HEK293 (cell line): ENCODE results near the gene OR13H1.

ENCODE experiments used
- CTCF ChIA-PET: fragments of 350-600 bp; formaldehyde crosslinking; extraction: SDS; loops from one replicate; lab custom pipeline; 2021; ENCODE audit warnings: antibody characterized with exemption; lab: Yijun Ruan, JAX
- POLR2A ChIA-PET: fragments of 300-600 bp; formaldehyde crosslinking; extraction: SDS; loops from one replicate; lab custom pipeline; 2020; ENCODE audit warnings: antibody characterized with exemption, inconsistent platforms; lab: Yijun Ruan, JAX
- H3K27ac ChIP-seq: fragments of 200-500 bp; sonication (Bioruptor generic); 2 replicates; pipeline ENCODE4 v1.5.1; 2014; ENCODE audit warnings: low read depth, low read length, control low read depth, inconsistent platforms; ENCODE audit errors: extremely low read depth
- H3K36me3 ChIP-seq, 2 experiments: fragments of 200-500 bp in 1 of 2; sonication (Bioruptor generic) in 1 of 2; 1 replicate in 1 of 2; 2 replicates in 1 of 2; pipeline ENCODE4 v1.5.1; 2014 to 2017; ENCODE audit warnings: inconsistent platforms in 2 of 2, low read length in 2 of 2; ENCODE audit not compliant: control insufficient read depth in 2 of 2, insufficient read depth in 1 of 2
- H3K4me1 ChIP-seq: fragments of 200-500 bp; sonication (Bioruptor generic); 2 replicates; pipeline ENCODE4 v1.5.1; 2014; ENCODE audit warnings: mild to moderate bottlenecking, low read length, inconsistent platforms; ENCODE audit not compliant: control insufficient read depth, insufficient read depth
- H3K4me3 ChIP-seq: 2 replicates; pipeline ENCODE4 v1.5.1; 2011; ENCODE audit warnings: low read depth, mild to moderate bottlenecking, control low read depth, low read length, moderate library complexity
- H3K9me3 ChIP-seq: fragments of 200-500 bp; sonication (Bioruptor generic); 2 replicates; pipeline ENCODE4 v1.5.1; 2014; ENCODE audit warnings: low read depth, low read length, inconsistent platforms; ENCODE audit not compliant: control insufficient read depth, insufficient read depth
- HIC1 ChIP-seq: fragments of 450-650 bp; formaldehyde crosslinking; IDR thresholded peaks from 2 replicates; pipeline ENCODE4 v1.5.1; 2016; ENCODE audit warnings: missing biosample characterization, missing genetic modification characterization
- MYNN ChIP-seq: fragments of 450-650 bp; formaldehyde crosslinking; IDR thresholded peaks from 2 replicates; pipeline ENCODE4 v1.5.1; 2016; ENCODE audit warnings: missing biosample characterization, missing genetic modification characterization, borderline replicate concordance
- SCRT1 ChIP-seq: fragments of 450-650 bp; formaldehyde crosslinking; IDR thresholded peaks from 2 replicates; pipeline ENCODE4 v1.5.1; 2016; ENCODE audit warnings: missing biosample characterization, missing genetic modification characterization, borderline replicate concordance
- SP3 ChIP-seq: fragments of 450-650 bp; formaldehyde crosslinking; IDR thresholded peaks from 2 replicates; pipeline ENCODE4 v1.5.1; 2016; ENCODE audit warnings: missing biosample characterization, missing genetic modification characterization
- ZBTB17 ChIP-seq: fragments of 450-650 bp; formaldehyde crosslinking; IDR thresholded peaks from 2 replicates; pipeline ENCODE4 v1.5.1; 2016; ENCODE audit warnings: missing biosample characterization, missing genetic modification characterization
- ZBTB8A ChIP-seq: fragments of 450-650 bp; formaldehyde crosslinking; IDR thresholded peaks from 2 replicates; pipeline ENCODE4 v1.5.1; 2016; ENCODE audit warnings: missing biosample characterization, missing genetic modification characterization
- ZNF202 ChIP-seq: fragments of 450-650 bp; formaldehyde crosslinking; IDR thresholded peaks from 2 replicates; pipeline ENCODE4 v1.5.1; 2016; ENCODE audit warnings: missing biosample characterization, missing genetic modification characterization, borderline replicate concordance
- ZNF324 ChIP-seq: fragments of 450-650 bp; formaldehyde crosslinking; IDR thresholded peaks from 2 replicates; pipeline ENCODE4 v1.5.1; 2016; ENCODE audit warnings: missing biosample characterization, missing genetic modification characterization
- ZNF335 ChIP-seq: fragments of 450-650 bp; formaldehyde crosslinking; conservative IDR thresholded peaks from 2 replicates; pipeline ENCODE4 v1.5.1; 2016; ENCODE audit warnings: missing biosample characterization, missing genetic modification characterization
- ZNF341 ChIP-seq: fragments of 450-650 bp; formaldehyde crosslinking; IDR thresholded peaks from 2 replicates; pipeline ENCODE4; 2016; ENCODE audit warnings: low read depth, missing biosample characterization, missing genetic modification characterization
- ZNF48 ChIP-seq: fragments of 450-650 bp; formaldehyde crosslinking; IDR thresholded peaks from 2 replicates; pipeline ENCODE4 v1.5.1; 2016; ENCODE audit warnings: missing biosample characterization, missing genetic modification characterization
- ZNF544 ChIP-seq: fragments of 450-650 bp; formaldehyde crosslinking; IDR thresholded peaks from 2 replicates; pipeline ENCODE4 v1.5.0; 2017; ENCODE audit warnings: missing biosample characterization, missing genetic modification characterization
- ZNF549 ChIP-seq: fragments of 450-650 bp; IDR thresholded peaks from 2 replicates; pipeline ENCODE4 v1.5.1; 2018; ENCODE audit warnings: missing biosample characterization, missing genetic modification characterization, mild to moderate bottlenecking, inconsistent platforms, moderate library complexity
- ZNF76 ChIP-seq: fragments of 450-650 bp; formaldehyde crosslinking; IDR thresholded peaks from 2 replicates; pipeline ENCODE4; 2016; ENCODE audit warnings: low read depth, missing biosample characterization, missing genetic modification characterization, borderline replicate concordance
- ZSCAN16 ChIP-seq: fragments of 450-650 bp; formaldehyde crosslinking; IDR thresholded peaks from 2 replicates; pipeline ENCODE4 v1.5.1; 2016; ENCODE audit warnings: missing biosample characterization, missing genetic modification characterization
- ZXDB ChIP-seq: fragments of 450-650 bp; formaldehyde crosslinking; IDR thresholded peaks from 2 replicates; pipeline ENCODE4 v1.5.1; 2016; ENCODE audit warnings: missing biosample characterization, missing genetic modification characterization
- TF ChIP-seq, protein P1 (sequence below): fragments of 450-650 bp; formaldehyde crosslinking; IDR thresholded peaks from 2 replicates; pipeline ENCODE4 v1.5.1; 2016; ENCODE audit warnings: missing biosample characterization, missing genetic modification characterization
- TF ChIP-seq, protein P2 (sequence below): fragments of 450-650 bp; formaldehyde crosslinking; IDR thresholded peaks from 2 replicates; pipeline ENCODE4 v1.5.1; 2016; ENCODE audit warnings: missing biosample characterization, missing genetic modification characterization, borderline replicate concordance
- TF ChIP-seq, protein P3 (sequence below): fragments of 450-650 bp; formaldehyde crosslinking; IDR thresholded peaks from 2 replicates; pipeline ENCODE4 v1.5.1; 2016; ENCODE audit warnings: missing biosample characterization, missing genetic modification characterization
- TF ChIP-seq, protein P4 (sequence below): fragments of 450-650 bp; formaldehyde crosslinking; IDR thresholded peaks from 2 replicates; pipeline ENCODE4 v1.5.1; 2017; ENCODE audit warnings: missing biosample characterization, mild to moderate bottlenecking, missing genetic modification characterization, moderate library complexity
- TF ChIP-seq, protein P5 (sequence below): fragments of 450-650 bp; formaldehyde crosslinking; IDR thresholded peaks from 2 replicates; pipeline ENCODE4 v1.5.1; 2017; ENCODE audit warnings: missing biosample characterization, missing genetic modification characterization

Gene OR13H1

DNA sequence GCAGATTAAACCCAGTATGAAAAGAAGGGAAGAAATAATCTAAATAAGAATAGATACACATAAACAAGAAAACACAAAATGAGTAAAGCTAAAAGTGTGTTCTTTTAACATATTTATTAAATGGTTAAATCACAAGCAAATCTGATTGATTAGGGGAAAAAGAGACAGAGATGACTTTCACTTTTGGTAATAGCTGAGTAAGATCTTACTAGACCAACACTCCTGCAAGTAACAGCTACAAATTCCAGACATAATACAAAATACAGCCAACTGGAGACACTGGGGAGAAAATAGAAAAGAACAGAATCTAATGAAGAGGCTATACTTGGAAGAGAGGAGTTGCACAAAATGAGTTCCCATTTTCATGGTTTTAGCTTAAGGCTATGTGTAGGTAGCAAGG, 33.5 kb downstream of the OR13H1 start (continued):
- TF ChIP-seq, protein P1, sequence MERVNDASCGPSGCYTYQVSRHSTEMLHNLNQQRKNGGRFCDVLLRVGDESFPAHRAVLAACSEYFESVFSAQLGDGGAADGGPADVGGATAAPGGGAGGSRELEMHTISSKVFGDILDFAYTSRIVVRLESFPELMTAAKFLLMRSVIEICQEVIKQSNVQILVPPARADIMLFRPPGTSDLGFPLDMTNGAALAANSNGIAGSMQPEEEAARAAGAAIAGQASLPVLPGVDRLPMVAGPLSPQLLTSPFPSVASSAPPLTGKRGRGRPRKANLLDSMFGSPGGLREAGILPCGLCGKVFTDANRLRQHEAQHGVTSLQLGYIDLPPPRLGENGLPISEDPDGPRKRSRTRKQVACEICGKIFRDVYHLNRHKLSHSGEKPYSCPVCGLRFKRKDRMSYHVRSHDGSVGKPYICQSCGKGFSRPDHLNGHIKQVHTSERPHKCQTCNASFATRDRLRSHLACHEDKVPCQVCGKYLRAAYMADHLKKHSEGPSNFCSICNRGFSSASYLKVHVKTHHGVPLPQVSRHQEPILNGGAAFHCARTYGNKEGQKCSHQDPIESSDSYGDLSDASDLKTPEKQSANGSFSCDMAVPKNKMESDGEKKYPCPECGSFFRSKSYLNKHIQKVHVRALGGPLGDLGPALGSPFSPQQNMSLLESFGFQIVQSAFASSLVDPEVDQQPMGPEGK (tag by site-specific recombination): no peak
- TF ChIP-seq ZBTB8A (tag by site-specific recombination) (no peak), ZBTB17 (tag by site-specific recombination) (no peak), ZXDB (no peak), SP3 (tag by site-specific recombination) (no peak), ZNF549 (tag by site-specific recombination) (no peak), ZNF324 (tag by site-specific recombination) (no peak), ZNF341 (tag by site-specific recombination) (no peak)

DNA sequence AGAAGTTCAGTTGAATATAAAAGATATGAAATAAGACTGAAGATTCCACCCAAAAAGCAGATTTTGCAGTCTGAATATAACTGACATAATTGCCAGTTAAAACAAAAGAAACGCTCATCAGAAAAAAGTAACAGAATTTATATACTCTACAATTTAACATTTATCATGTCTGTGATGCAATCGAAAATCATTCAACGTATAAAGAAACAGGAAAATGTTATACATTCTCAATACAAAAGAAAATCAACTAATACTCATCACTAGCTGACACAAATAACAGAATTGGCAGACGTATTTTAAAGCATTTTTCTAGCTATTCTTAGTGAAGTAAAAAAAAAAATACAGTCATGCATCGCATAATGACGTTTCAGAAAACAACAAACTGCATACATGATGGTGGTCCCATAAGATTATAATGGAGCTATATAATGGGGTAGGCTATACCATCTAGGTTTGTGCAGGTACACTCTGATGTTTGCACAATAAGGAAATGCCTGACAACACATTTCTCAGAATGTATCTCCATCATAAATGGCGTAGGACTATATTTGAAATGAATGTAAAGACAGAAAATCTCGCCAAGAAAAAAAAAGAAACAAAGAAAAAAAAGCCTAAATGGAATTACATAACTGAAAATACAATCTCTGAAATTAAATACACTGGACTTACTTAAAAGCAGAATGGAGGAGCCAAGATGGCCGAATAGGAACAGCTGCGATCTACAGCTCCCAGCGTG, 34.3 kb downstream of the OR13H1 start:
- CTCF ChIA-PET: interaction anchor here (0.5 kb wide), 1 partner anchor 1375 kb away, joined by 3 read pairs; no protein-coding TSS in a partner anchor
- no peak overlapping the region for H3K4me3 ChIP-seq
- no peaks in the 10 kb centered on the region for H3K9me3 ChIP-seq
- H3K4me1 ChIP-seq: no peaks in the 10 kb centered on the region
- POLR2A ChIA-PET: no interaction called here
- no peaks in the 10 kb centered on the region for H3K36me3 ChIP-seq
- no peak overlapping the region for H3K27ac ChIP-seq
- no peak for TF ChIP-seq ZNF544 (tag by site-specific recombination)
- no peak for TF ChIP-seq ZNF48 (tag by site-specific recombination)
- TF ChIP-seq, protein P2, sequence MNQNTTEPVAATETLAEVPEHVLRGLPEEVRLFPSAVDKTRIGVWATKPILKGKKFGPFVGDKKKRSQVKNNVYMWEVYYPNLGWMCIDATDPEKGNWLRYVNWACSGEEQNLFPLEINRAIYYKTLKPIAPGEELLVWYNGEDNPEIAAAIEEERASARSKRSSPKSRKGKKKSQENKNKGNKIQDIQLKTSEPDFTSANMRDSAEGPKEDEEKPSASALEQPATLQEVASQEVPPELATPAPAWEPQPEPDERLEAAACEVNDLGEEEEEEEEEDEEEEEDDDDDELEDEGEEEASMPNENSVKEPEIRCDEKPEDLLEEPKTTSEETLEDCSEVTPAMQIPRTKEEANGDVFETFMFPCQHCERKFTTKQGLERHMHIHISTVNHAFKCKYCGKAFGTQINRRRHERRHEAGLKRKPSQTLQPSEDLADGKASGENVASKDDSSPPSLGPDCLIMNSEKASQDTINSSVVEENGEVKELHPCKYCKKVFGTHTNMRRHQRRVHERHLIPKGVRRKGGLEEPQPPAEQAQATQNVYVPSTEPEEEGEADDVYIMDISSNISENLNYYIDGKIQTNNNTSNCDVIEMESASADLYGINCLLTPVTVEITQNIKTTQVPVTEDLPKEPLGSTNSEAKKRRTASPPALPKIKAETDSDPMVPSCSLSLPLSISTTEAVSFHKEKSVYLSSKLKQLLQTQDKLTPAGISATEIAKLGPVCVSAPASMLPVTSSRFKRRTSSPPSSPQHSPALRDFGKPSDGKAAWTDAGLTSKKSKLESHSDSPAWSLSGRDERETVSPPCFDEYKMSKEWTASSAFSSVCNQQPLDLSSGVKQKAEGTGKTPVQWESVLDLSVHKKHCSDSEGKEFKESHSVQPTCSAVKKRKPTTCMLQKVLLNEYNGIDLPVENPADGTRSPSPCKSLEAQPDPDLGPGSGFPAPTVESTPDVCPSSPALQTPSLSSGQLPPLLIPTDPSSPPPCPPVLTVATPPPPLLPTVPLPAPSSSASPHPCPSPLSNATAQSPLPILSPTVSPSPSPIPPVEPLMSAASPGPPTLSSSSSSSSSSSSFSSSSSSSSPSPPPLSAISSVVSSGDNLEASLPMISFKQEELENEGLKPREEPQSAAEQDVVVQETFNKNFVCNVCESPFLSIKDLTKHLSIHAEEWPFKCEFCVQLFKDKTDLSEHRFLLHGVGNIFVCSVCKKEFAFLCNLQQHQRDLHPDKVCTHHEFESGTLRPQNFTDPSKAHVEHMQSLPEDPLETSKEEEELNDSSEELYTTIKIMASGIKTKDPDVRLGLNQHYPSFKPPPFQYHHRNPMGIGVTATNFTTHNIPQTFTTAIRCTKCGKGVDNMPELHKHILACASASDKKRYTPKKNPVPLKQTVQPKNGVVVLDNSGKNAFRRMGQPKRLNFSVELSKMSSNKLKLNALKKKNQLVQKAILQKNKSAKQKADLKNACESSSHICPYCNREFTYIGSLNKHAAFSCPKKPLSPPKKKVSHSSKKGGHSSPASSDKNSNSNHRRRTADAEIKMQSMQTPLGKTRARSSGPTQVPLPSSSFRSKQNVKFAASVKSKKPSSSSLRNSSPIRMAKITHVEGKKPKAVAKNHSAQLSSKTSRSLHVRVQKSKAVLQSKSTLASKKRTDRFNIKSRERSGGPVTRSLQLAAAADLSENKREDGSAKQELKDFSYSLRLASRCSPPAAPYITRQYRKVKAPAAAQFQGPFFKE (tag by site-specific recombination): no peak
- TF ChIP-seq ZNF202 (tag by site-specific recombination): no peak
- no peak for TF ChIP-seq ZNF76
- no peak for TF ChIP-seq SCRT1 (tag by site-specific recombination)
- no peak for TF ChIP-seq ZSCAN16
- TF ChIP-seq, protein P3, sequence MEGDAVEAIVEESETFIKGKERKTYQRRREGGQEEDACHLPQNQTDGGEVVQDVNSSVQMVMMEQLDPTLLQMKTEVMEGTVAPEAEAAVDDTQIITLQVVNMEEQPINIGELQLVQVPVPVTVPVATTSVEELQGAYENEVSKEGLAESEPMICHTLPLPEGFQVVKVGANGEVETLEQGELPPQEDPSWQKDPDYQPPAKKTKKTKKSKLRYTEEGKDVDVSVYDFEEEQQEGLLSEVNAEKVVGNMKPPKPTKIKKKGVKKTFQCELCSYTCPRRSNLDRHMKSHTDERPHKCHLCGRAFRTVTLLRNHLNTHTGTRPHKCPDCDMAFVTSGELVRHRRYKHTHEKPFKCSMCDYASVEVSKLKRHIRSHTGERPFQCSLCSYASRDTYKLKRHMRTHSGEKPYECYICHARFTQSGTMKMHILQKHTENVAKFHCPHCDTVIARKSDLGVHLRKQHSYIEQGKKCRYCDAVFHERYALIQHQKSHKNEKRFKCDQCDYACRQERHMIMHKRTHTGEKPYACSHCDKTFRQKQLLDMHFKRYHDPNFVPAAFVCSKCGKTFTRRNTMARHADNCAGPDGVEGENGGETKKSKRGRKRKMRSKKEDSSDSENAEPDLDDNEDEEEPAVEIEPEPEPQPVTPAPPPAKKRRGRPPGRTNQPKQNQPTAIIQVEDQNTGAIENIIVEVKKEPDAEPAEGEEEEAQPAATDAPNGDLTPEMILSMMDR (tag by site-specific recombination): no peak
- TF ChIP-seq, protein P4, sequence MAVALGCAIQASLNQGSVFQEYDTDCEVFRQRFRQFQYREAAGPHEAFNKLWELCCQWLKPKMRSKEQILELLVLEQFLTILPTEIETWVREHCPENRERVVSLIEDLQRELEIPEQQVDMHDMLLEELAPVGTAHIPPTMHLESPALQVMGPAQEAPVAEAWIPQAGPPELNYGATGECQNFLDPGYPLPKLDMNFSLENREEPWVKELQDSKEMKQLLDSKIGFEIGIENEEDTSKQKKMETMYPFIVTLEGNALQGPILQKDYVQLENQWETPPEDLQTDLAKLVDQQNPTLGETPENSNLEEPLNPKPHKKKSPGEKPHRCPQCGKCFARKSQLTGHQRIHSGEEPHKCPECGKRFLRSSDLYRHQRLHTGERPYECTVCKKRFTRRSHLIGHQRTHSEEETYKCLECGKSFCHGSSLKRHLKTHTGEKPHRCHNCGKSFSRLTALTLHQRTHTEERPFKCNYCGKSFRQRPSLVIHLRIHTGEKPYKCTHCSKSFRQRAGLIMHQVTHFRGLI (tag by site-specific recombination): no peak
- no peak for TF ChIP-seq HIC1 (tag by site-specific recombination)
- TF ChIP-seq MYNN (tag by site-specific recombination): no peak
- no peak for TF ChIP-seq ZNF335 (tag by site-specific recombination)
- TF ChIP-seq, protein P5, sequence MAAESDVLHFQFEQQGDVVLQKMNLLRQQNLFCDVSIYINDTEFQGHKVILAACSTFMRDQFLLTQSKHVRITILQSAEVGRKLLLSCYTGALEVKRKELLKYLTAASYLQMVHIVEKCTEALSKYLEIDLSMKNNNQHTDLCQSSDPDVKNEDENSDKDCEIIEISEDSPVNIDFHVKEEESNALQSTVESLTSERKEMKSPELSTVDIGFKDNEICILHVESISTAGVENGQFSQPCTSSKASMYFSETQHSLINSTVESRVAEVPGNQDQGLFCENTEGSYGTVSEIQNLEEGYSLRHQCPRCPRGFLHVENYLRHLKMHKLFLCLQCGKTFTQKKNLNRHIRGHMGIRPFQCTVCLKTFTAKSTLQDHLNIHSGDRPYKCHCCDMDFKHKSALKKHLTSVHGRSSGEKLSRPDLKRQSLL (tag by site-specific recombination): no peak
